Stimulated activated CD4-positive, alpha-beta T cell treated with anti-CD3 and anti-CD28 coated beads, Interleukin-15, amount 100 ng/mL, for 1 hour (primary cell): Measurements from ENCODE around the gene CHRNE.
"Not testable (repeated sequence)": the region's sequence is repeated elsewhere in the genome, so short reads cannot be mapped to it uniquely, and the experiment has no call there.

Experiments used
- DNase-seq, 2 donors: peaks; one replicate each; pipeline ENCODE4 v3.0.0-alpha.2; 2020; ENCODE audit warnings: low read depth in 1 of 2, low spot score in 1 of 2

The CHRNE gene

DNA sequence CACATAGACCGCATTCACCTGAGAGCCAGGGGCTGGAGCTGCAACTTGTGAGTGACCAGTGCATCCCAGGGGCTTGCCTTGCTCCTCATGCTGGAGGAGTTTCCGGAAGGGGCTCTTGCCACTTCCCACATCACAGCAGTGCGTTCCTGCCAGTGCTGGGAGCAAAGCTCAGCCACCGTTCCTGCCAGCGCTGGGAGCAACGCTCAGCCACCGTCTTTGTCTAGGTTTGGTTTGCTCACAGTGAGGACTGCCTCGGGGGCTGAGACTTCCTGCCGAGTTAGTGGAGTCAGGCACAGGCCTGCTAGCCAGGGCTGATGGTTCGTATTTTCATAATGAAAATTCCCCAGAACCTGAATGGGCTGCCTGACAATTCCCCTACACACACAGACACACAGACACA, 5.4 kb upstream of the CHRNE start:
- DNase-seq = no peak

DNA sequence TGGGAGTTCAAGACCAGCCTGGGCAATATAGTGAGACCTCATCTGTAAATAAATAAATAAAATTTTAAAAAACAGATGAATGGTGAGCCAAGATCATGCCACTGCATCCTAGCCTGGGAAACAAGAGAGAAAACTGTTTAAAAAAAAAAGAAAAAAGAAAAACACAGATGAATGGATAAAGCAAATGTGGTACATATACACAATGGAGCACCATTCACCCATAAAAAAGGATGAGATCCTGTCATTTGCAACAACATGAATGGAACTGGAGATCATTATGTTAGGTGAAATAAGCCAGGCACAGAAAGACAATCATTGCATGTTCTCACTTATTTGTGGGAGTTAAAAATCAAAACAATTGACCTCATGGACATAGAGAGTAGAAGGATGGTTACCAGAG, 3.7 kb upstream of the CHRNE start:
- not testable (repeated sequence) for DNase-seq

- DNase-seq = no peak
These were observed 358 bp downstream of the CHRNE start for GRCh38 chr17:4902540-4902939.

GRCh38 chr17:4901648-4902344, 1.1 kb downstream of the CHRNE start:
- peak in 1 of 2 donors; percentile 17 for DNase-seq

- DNase-seq = no peak
These were observed 1.7 kb downstream of the CHRNE start for GRCh38 chr17:4901108-4901647.

DNA sequence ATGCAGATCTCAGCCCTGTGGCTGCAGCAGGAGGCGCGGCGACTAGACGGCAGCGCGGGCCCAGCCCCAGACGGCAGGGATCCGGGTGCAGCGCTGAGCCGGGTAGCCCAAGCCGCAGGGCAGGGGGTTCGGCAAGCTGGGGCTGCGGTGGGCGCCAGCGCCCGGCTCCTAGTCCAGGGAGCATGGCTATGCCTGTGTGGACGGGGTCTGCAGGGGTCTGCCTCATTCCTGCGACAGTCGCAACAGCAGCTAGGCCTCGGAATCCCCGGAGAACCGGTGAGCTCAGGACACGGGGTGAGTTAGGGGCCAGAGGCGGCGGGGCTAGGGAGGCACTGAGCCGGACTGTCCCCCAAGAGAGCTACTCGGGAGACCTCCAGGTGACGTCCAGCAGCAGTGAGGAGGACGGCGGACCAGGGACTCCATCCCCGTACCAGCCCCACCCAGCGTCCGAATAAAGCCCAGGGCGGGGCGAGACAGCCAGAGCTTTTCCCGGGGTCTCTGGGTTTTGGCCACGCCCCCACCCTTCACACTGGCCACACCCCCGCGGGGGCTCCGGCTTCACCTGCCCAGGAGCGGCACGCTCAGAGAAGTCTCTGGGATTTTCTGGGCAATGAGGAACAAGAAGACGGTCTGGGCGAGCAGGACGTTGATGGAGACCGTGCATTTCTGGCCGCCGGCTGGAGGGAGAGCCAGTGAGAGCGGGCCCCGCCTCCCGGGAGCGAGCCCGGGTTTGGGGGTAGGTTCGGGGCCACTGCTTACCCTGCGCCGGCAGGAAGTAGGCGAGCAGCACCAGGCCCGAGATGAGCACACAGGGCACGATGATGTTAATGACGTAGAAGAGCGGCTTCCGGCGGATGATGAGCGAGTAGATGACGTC, 2.4 kb downstream of the CHRNE start:
- DNase-seq = peak; percentile 16 to 21

GRCh38 chr17:4899341-4900230, 3.3 kb downstream of the CHRNE start, which contains the start of gene C17orf107:
Gene C17orf107, plus strand, starts transcription at chr17:4899536. Its CDS starts 227 bp downstream, at chr17:4899763.
- DNase-seq = peak; percentile 81 to 94

DNA sequence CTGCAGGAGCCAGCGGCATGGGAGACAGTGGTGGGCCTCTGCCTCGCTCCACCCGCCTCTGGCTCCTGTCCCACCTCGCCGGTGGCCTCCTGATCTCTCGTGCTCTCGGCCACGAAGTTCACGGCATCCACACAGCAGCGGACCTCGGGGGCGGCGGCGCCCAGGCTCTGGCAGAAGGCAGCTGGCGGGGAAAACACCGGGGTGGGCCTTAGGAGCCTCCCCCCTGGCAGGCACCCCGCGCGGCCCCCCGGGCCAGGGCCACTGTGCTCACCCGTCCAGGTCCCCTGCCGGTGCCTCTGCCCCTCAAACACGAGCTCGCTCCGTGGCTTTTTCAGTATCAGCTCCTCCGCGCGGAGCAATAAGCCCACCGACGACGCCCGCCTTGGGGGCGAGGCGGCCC, 4.0 kb downstream of the CHRNE start:
- no peak for DNase-seq

- no peak for DNase-seq
These were observed 4.5 kb downstream of the CHRNE start for GRCh38 chr17:4898351-4898750.

DNA sequence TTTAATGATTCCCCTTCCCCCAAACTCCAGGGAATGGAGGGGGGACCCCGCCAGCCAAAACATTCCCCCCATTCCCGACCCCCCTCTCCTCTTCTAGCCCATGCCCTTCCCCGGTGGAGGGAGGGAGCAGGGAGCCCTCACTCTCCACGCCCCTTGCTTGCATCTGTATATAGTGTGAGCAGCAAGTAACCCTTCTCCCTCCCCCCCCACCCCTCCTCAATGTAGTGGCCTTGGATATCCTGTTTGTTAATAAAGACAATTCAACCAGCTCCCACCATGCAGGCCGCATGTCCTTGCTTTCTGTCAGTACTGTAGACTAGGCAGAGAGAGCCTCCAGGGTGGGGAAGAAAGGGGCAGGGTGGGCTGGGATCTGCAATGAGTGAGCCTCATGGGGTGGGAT, 5.1 kb downstream of the CHRNE start:
- DNase-seq = no peak

DNA sequence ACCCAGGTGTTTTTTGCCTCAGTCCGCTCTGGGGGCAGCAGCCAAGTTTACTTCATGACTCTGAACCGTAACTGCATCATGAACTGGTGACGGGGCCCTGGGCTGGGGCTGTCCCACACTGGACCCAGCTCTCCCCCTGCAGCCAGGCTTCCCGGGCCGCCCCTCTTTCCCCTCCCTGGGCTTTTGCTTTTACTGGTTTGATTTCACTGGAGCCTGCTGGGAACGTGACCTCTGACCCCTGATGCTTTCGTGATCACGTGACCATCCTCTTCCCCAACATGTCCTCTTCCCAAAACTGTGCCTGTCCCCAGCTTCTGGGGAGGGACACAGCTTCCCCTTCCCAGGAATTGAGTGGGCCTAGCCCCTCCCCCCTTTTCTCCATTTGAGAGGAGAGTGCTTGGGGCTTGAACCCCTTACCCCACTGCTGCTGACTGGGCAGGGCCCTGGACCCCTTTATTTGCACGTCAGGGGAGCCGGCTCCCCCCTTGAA, 5.7 kb downstream of the CHRNE start:
- DNase-seq = no peak

- no peak for DNase-seq
These were observed 6.3 kb downstream of the CHRNE start for GRCh38 chr17:4896332-4897197.

- no peak for DNase-seq
These were observed 7.1 kb downstream of the CHRNE start for GRCh38 chr17:4895657-4896331.

GRCh38 chr17:4895121-4895520, 7.8 kb downstream of the CHRNE start:
- no peak for DNase-seq

GRCh38 chr17:4893721-4894560, 9.0 kb downstream of the CHRNE start:
- DNase-seq = no peak

DNA sequence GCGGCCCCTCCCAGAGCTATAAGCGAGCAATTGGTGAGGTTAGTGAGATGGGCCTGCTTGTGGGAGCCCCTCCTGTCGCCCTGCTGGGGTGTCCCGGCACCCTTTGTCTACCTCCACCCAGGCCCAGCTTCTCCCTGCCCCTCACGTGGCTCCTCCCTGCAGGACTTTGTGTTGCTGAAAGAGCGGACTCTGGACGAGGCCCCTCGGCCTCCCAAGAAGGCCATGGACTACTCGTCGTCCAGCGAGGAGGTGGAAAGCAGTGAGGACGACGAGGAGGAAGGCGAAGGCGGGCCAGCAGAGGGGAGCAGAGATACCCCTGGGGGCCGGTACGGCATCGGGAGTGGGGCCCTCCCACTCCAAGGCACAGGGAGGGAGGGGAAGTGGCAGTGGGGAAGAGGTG, 9.6 kb downstream of the CHRNE start:
- DNase-seq = no peak

DNA sequence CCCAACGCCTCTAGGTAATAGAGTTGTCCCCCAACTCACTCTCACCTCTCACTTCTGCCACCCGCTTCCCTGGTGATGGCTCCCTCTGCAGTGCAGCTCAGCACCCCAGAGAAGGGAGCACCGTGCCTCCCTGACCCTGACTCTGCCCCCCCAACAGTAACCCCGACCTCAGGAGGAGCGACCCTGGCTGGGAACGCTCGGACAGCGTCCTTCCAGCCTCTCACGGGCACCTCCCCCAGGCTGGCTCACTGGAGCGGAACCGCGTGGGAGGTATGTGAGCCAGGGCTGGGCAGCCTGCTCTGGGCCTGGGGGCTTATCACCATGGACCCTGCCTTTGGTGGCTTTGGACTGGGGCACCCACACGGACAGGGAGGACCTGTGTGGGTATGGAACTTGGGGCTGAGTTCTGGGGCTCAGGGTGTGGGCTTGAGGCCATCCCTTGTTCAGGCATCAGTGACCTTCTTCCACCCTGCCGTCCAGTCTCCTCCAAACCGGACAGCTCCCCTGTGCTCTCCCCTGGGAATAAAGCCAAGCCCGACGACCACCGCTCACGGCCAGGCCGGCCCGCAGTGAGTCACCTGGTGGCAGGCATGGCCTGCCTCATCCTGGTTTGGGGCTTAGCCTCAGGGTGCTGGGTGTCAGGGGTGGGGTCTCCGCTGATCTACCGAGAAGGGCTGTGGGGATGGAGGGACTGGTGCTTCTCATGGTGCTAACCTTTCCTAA, 10.2 kb downstream of the CHRNE start:
- DNase-seq = no peak
